ENCODE data around the gene ZCCHC13.
"Not testable (repeated sequence)": the region's sequence is repeated elsewhere in the genome, so short reads cannot be mapped to it uniquely, and the experiment has no call there.

The ZCCHC13 gene

DNA sequence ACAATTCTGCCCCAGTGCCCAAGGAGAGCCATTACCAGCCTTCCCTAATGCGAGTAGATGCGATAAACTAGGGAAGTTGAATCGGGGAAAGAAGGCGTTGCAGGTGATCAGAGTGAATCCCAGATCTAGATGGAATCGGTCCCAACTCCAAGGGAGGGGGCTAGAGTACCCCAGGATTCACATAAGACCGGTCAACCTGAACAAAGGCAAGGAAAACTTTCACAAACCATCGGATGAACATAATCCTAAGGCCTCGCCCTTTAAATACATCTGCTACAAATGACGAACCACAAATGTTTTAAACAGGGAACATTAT is 11.2 kb upstream of the ZCCHC13 start:
- DNase-seq: no peak
- peaks cover 29% of the 10 kb centered on the region for H3K4me1 Mint-ChIP-seq
- H3K27me3 Mint-ChIP-seq: no peaks in the 10 kb centered on the region
- peak overlapping the region; percentile 97 for H3K4me3 Mint-ChIP-seq
- H3K9me3 Mint-ChIP-seq: no peaks in the 10 kb centered on the region
- H3K27ac Mint-ChIP-seq: peak overlapping the region; percentile 99
- CTCF ChIA-PET: no interaction called here
- peaks cover 11% of the 10 kb centered on the region for H3K36me3 Mint-ChIP-seq

DNA sequence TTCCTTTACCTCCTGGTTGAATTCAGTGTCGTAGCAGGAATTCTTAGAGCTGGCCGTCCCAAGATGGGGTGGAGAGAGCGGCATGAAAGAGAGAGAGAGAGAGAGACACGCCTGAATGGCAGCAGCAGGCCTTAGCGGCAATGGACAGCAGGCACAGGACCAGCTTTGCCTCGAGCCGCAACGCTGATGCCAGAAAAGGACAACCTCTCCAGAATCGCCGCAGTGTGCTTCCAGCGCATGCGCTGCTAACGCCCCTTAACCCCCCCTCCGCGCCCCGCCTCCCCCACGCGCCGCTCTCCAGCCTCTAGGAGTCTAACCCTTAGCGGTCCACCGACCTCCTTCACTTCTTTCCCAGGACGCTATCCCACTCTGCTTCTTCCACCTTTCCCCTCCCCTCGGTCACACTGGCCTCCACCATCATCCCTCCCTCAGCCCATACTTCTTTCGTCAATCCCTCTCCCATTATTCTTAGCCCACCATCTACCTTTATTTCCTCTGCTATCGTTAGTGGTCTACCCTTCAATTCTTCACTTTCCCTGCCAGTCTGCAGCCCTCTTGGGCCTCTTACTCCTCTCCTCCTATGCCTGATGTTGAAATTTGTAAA is 10.5 kb upstream of the ZCCHC13 start:
- no peaks in the 10 kb centered on the region for H3K9me3 Mint-ChIP-seq
- DNase-seq: peak; percentile 72
- CTCF ChIA-PET: no interaction called here

DNA sequence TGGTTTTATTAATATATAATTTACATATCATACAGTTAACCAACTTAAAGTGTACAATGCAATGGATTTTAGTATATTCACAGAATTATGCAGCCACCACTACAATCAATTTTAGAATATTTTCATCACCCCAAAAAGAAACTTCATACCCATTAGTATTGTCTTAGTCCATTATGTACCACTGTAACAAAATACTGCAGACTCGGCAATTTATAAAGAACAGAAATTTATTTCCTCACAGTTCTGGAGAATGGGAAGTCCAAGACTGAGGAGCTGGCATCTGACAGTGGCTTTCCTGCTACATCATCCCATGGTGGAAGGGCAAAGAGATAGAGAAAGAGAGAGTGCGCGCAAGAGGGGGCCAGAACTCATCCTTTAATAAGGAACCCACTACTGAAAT is 8.9 kb upstream of the ZCCHC13 start:
- Mint-ChIP-seq H3K27ac (no peak overlapping the region), H3K27me3 (no peaks in the 10 kb centered on the region), H3K36me3 (peaks cover 1% of the 10 kb centered on the region), H3K4me3 (no peak overlapping the region), H3K4me1 (peaks cover 18% of the 10 kb centered on the region), H3K9me3 (no peaks in the 10 kb centered on the region)
- CTCF ChIA-PET: no interaction called here
- no peak for DNase-seq

More for the DNA sequence above, 10.5 kb upstream of the ZCCHC13 start:
- H3K4me1 Mint-ChIP-seq: peaks cover 28% of the 10 kb centered on the region
- no peaks in the 10 kb centered on the region for H3K27me3 Mint-ChIP-seq
- peaks cover 8% of the 10 kb centered on the region for H3K36me3 Mint-ChIP-seq
- H3K4me3 Mint-ChIP-seq: peak overlapping the region; percentile 97
- peak overlapping the region; percentile 19 for H3K27ac Mint-ChIP-seq

DNA sequence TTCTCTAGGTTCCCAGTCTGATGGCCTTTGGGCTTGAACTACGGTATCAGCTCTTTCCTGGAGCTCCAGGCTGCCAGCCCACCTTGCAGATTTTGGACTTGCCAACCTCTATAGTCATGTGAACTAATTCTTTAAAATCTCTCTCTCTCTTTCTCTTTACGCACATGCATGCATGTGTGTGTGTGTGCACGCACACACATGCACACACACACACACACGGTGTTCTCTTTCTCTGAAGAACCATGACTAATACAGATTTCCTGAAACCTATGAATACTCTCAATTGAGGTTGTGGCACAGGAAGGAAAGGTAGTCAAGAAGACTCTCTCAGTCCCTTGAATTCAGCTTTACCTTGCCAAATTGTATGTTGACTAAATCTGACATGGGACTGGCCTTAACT is 6.2 kb upstream of the ZCCHC13 start:
- H3K4me1 Mint-ChIP-seq: peaks cover 13% of the 10 kb centered on the region
- DNase-seq: no peak
- no peak overlapping the region for H3K27ac Mint-ChIP-seq
- H3K36me3 Mint-ChIP-seq: no peaks in the 10 kb centered on the region
- H3K4me3 Mint-ChIP-seq: no peak overlapping the region
- H3K9me3 Mint-ChIP-seq: no peaks in the 10 kb centered on the region
- no peaks in the 10 kb centered on the region for H3K27me3 Mint-ChIP-seq
- CTCF ChIA-PET: no interaction called here

DNA sequence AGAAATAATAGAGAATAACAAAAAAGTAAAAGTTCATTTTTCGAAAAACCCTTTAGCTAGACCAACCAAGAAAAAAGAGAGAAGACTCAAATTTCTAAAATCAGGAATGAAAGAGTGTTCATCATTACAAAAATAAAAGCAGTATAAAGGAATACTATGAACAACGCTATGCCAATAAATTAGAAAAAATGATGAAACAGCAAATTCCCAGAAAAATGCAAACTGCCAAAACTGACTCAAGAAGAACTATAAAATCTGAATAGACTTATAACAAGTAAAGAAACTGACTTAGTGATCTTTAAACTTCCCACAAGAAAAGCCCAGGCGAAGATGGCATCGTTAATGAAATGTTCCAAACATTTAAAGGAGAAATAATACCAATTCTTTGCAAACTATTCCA is 3.1 kb upstream of the ZCCHC13 start:
- no peaks in the 10 kb centered on the region for H3K9me3 Mint-ChIP-seq
- DNase-seq: no peak
- CTCF ChIA-PET: no interaction called here
- H3K27me3 Mint-ChIP-seq: no peaks in the 10 kb centered on the region
- no peaks in the 10 kb centered on the region for H3K36me3 Mint-ChIP-seq
- no peak overlapping the region for H3K4me3 Mint-ChIP-seq
- peaks cover 7% of the 10 kb centered on the region for H3K4me1 Mint-ChIP-seq
- H3K27ac Mint-ChIP-seq: no peak overlapping the region

DNA sequence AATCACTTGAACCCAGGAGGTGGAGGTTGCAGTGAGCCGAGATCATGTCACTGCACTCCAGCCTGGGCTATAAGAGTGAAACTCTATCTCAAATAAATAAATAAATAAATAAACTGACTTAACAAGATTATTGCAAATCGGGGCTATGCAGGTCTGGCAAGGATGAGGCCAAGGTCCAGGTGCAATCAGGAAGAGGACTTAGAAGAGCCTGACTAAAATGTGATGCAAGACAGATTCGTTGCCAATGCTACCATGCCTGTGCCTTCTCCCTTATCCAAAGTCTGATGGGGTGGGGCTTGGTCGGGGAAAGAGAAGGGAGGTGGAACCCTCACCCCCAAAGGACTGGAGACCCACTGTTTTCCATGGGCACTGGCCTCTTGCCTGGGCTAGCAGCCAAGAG is 14.7 kb downstream of the ZCCHC13 start:
- CTCF ChIA-PET: no interaction called here
- Mint-ChIP-seq H3K36me3 (no peaks in the 10 kb centered on the region), H3K4me3 (no peak overlapping the region), H3K4me1 (no peaks in the 10 kb centered on the region), H3K27ac (no peak overlapping the region), H3K9me3 (no peaks in the 10 kb centered on the region), H3K27me3 (no peaks in the 10 kb centered on the region)
- no peak for DNase-seq

DNA sequence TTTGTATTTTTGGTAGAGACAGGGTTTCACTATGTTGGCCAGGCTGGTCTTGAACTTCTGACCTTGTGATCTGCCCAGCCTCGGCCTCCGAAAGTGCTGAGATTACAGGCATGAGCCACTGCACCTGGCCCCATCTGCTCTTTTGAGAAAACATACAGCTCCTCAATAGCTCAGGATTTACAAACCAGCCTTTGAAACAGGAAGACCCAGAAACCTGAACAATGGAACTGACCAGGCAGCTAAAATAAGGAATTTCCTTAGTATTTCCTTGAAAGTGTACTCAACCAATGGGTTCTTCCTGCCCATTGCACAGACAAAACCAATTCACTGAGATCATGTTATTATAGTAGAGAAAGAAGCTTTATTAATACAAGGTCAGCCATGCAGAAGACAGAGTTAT is 15.3 kb downstream of the ZCCHC13 start:
- H3K27ac Mint-ChIP-seq, H3K4me1 Mint-ChIP-seq, H3K36me3 Mint-ChIP-seq, DNase-seq, H3K4me3 Mint-ChIP-seq, CTCF ChIA-PET, H3K27me3 Mint-ChIP-seq, H3K9me3 Mint-ChIP-seq: not testable (repeated sequence)

DNA sequence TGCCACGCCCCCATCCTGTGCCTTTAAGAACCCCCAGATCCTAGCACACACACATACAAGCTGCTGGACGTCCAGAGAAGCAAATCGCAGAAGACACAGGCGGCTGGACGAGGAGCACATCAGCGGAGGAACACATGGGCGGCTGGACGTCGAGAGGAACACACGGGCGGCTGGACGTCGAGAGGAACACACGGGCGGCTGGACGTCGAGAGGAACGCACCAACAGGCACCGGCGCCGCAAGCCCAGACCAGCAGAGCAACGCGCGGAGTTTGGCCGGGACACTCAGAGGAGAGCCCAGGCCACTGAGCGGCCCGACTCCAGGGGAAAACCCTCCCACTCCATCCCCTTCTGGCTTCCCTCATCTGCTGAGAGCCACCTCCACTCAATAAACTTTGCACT is 17.2 kb downstream of the ZCCHC13 start:
- Mint-ChIP-seq H3K27me3 (peaks cover 5% of the 10 kb centered on the region), H3K36me3 (no peaks in the 10 kb centered on the region), H3K9me3 (no peaks in the 10 kb centered on the region), H3K27ac (no peak overlapping the region), H3K4me1 (no peaks in the 10 kb centered on the region), H3K4me3 (no peak overlapping the region)
- no peak for DNase-seq
- CTCF ChIA-PET: no interaction called here

DNA sequence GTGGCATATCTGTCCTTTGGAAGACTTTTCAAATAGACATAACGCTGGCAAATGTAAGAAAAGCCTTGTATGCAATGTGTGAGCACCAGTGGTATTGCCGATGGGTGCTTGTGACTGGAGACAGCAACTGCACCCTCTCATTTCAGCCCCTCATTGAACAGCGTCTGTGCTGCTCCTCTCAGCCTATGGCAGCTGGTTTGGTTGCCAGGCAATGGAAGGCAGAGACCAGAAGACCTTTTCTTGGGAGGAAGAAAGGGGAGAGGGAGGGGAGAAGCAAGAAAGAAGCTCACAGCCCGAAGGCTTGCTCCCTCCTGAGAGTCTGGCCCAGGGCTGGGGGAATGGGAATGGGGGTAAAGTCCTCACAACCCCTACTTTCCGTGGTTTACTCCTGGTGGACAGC is 20.2 kb downstream of the ZCCHC13 start:
- Mint-ChIP-seq H3K27ac (no peak overlapping the region), H3K4me1 (no peaks in the 10 kb centered on the region), H3K27me3 (peaks cover 5% of the 10 kb centered on the region), H3K36me3 (no peaks in the 10 kb centered on the region), H3K9me3 (no peaks in the 10 kb centered on the region), H3K4me3 (no peak overlapping the region)
- CTCF ChIA-PET: no interaction called here
- no peak for DNase-seq

DNA sequence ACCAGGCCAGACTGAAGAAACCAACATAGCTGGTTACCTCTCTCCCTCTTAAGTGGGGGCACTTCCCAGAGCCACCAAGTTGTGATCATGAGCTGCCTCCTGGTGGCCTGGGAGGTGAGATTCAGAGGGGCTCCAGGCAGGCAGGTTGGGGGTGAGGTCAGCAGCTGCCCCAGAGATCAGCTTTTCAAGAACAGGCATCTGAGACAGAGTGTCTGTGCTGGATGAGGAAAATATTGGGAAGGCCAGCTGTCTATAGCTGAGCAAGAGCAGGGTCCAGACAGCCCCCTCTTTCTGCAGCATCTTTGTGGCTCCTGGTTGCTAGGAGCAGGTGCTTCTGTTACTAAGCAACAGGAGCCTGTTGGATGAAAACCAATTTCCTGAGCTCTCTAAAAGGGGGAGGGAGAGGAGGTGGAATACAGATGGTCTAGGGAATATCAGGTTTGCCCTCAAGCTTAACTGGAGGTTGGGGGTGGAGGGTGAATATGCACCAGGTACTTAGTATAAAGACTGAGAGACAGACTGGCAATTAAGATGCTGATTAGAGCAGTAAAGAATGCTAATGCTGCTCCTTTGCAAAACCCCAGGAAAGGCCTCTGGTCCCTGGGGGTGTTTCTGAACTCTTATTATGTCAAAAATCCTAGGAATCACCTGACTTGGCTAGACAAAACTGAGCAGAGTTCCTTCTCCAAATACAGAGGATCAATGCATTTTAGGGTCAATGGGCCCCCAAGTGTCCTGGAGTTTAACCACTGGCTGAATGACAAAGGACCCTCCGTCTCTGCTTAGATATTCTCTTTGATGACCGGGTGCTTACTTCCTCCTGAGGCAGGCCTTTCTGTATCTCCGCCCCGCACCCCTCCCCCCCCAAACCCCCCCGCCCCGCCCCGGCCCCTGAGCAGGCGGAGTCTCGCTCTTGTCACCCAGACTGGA is 21.4 kb downstream of the ZCCHC13 start:
- H3K27ac Mint-ChIP-seq: no peak overlapping the region
- no peak for DNase-seq
- no peaks in the 10 kb centered on the region for H3K4me1 Mint-ChIP-seq
- H3K27me3 Mint-ChIP-seq: peaks cover 5% of the 10 kb centered on the region
- no peaks in the 10 kb centered on the region for H3K9me3 Mint-ChIP-seq
- CTCF ChIA-PET: no interaction called here
- H3K4me3 Mint-ChIP-seq: no peak overlapping the region
- H3K36me3 Mint-ChIP-seq: no peaks in the 10 kb centered on the region

DNA sequence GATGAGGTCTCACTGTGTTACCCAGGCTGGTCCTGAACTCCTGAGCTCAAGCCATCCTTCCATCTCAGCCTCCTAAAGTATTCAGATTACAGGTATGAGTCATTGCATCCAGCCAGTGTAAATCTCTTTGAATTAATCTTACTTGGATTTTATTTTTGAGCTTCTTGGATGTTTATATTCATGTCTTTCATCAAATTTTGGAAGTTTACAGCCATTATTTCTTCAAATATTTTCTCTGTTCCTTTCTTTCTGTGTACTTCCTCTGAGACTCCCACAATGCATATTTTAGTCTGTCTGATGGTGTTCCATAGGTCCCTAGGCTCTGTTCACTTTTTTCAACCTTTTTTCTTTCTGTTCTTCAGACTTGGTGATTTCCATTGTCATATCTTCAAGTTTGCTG is 34.9 kb downstream of the ZCCHC13 start:
- CTCF ChIA-PET: no interaction called here
- Mint-ChIP-seq H3K27ac (no peak overlapping the region), H3K27me3 (peaks cover 9% of the 10 kb centered on the region), H3K4me1 (peaks cover under 1% of the 10 kb centered on the region), H3K36me3 (no peaks in the 10 kb centered on the region), H3K4me3 (no peak overlapping the region), H3K9me3 (peaks cover 2% of the 10 kb centered on the region)
- DNase-seq: no peak

DNA sequence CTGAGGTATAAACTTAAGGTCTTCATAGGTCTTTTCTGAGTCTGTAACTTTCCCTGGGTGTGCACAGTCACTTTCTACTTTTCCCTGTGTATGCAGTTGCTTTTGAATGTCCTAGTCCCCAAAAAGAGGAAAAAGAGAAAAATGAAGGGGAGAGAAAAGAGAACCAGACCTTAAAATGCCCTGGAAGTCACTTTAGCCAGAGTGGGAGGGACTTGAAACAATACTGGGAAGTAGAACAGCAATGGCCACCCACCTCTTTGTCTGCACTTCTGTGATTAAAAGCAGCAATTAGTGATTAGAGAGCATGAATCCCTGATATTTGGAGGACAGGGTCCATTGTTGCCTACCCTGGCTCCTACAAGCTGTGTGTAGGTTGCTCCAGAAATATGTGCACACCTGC is 36.1 kb downstream of the ZCCHC13 start:
- Mint-ChIP-seq H3K4me3 (no peak overlapping the region), H3K27me3 (peaks cover 12% of the 10 kb centered on the region), H3K36me3 (no peaks in the 10 kb centered on the region), H3K9me3 (peaks cover 2% of the 10 kb centered on the region), H3K27ac (no peak overlapping the region), H3K4me1 (peaks cover 2% of the 10 kb centered on the region)
- no peak for DNase-seq
- CTCF ChIA-PET: no interaction called here

DNA sequence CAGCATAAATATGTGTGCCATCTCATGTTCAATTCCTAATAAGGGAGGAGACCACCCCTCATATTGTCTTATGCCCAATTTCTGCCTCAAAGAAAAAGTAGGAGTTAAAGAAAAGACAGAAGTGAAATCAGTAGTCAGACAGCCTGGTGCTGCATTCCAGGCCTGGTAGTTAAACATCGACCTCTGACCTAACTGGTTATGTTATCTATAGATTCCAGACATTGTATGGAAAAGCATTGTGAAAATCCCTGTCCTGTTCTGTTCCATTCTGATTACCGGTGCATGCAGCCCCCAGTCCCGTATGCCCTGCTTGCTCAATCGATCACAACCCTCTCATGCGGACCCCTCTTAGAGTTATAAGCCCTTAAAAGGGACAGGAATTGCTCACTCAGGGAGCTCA is 38.2 kb downstream of the ZCCHC13 start:
- H3K36me3 Mint-ChIP-seq, DNase-seq, CTCF ChIA-PET, H3K9me3 Mint-ChIP-seq, H3K27ac Mint-ChIP-seq, H3K27me3 Mint-ChIP-seq, H3K4me3 Mint-ChIP-seq, H3K4me1 Mint-ChIP-seq: not testable (repeated sequence)

DNA sequence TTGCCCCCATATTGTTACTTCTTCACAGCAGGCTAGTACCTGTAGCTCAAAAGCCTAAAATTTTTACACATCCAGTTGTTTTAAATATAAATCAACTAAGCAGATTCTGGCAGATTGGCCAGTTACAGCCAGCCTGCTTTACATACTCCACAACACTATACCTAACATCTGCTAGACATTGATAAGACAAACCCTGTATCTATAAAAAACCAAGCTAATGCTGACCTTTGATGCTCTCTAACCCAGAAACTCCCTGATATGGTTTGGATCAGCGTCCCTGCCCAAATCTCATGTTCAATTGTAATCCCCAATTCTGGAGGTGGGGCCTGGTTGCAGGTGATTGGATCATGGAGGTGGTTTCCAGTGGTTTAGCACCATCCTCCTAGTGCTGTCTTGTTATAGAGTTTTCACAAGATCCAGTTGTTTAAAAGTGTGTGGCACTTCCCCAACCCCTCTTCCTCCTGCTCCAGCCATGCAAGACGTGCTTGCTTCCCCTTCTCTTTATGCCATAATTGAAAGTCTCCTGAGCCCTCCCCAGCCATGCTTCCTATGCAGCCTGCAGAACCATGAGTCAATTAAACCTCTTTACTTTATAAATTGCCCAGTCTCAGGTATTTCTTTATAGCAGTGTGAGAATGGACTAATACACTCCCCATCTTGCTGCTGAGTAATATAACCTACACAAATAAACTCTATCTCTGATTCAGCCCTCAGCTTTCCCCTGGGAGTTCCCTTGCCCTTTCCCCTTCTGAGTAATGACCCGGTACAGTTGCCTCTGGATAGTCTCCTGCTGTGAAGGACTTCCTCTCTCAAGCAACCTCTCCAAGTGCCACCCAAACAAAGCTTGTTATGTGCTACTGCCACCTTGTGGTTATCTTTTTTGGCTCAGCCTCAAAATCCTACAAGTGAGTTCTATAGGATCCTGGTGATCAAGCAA is 39.6 kb downstream of the ZCCHC13 start:
- DNase-seq: peak; percentile 54
- Mint-ChIP-seq H3K36me3 (no peaks in the 10 kb centered on the region), H3K4me1 (peaks cover 2% of the 10 kb centered on the region), H3K4me3 (no peak overlapping the region), H3K9me3 (peaks cover 2% of the 10 kb centered on the region), H3K27me3 (peaks cover 4% of the 10 kb centered on the region), H3K27ac (no peak overlapping the region)
- CTCF ChIA-PET: interaction anchor here (0.7 to 1.6 kb wide), 6 partner anchors 38 to 487 kb away, joined by 3 to 6 read pairs (median 4); no protein-coding TSS in a partner anchor
